Measurements from ENCODE around the gene TCF7L1. TPM values are rescaled to one million over a fixed set of nuclear protein-coding genes. Genes with fewer than 3 reads are reported as not detected.

The TCF7L1 gene, protein sequence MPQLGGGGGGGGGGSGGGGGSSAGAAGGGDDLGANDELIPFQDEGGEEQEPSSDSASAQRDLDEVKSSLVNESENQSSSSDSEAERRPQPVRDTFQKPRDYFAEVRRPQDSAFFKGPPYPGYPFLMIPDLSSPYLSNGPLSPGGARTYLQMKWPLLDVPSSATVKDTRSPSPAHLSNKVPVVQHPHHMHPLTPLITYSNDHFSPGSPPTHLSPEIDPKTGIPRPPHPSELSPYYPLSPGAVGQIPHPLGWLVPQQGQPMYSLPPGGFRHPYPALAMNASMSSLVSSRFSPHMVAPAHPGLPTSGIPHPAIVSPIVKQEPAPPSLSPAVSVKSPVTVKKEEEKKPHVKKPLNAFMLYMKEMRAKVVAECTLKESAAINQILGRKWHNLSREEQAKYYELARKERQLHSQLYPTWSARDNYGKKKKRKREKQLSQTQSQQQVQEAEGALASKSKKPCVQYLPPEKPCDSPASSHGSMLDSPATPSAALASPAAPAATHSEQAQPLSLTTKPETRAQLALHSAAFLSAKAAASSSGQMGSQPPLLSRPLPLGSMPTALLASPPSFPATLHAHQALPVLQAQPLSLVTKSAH
- 0.16 TPM in 1 of 2 replicates, not detected in the other for total RNA-seq (2014; rRNA removed; shearing (Covaris generic))

DNA sequence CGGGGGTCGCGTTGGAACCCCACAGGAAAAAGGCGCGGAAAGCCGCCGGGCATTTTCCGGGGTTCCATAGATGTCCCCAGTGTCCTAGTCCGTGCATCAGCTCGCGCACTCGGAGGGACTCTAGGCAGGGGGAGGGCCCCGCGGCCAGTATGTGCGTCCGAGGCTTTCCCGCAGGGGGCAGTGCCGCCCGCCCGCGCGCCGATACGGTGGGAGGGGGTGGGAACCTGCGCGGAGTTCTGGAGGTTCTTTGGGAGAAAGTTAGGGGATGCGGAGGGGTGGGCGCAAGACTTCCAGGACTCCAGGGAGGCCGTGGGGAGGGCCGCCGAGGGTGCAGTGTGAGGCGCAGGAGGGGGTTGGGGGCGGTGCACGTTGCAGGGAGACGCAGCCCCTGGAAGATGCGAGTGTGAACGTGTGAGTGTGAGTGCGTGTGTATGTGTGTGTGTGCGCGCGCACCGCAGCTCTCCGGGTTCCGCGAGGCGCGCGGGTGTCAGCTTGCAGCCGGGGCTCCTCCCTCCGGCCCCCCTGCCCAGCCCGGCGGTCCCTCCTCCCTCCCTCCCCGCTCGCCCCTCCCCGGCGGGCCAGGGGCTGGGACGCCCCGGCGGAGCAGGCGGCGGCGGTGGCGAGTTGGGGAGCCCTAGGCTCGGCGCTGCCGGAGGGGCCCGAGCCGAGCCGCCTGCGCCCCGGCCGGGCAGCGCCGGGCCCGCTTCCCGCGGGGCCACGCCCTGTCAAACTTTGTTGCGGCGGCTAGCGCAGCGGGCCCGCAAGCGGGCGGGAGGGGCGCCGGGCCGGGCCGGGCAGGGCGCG is at the start of gene TCF7L1:
Gene TCF7L1 (plus strand): TSS at position 559 of the 804 bp plus-strand sequence. CDS start 293 bp downstream, outside the sequence.

GRCh38 chr2:85327822-85328617 is 194.8 kb downstream of the TCF7L1 start, which contains the start of gene TGOLN2:
TGOLN2 (minus strand) TSS chr2:85327989; CDS start chr2:85327962, 27 bp downstream.

DNA sequence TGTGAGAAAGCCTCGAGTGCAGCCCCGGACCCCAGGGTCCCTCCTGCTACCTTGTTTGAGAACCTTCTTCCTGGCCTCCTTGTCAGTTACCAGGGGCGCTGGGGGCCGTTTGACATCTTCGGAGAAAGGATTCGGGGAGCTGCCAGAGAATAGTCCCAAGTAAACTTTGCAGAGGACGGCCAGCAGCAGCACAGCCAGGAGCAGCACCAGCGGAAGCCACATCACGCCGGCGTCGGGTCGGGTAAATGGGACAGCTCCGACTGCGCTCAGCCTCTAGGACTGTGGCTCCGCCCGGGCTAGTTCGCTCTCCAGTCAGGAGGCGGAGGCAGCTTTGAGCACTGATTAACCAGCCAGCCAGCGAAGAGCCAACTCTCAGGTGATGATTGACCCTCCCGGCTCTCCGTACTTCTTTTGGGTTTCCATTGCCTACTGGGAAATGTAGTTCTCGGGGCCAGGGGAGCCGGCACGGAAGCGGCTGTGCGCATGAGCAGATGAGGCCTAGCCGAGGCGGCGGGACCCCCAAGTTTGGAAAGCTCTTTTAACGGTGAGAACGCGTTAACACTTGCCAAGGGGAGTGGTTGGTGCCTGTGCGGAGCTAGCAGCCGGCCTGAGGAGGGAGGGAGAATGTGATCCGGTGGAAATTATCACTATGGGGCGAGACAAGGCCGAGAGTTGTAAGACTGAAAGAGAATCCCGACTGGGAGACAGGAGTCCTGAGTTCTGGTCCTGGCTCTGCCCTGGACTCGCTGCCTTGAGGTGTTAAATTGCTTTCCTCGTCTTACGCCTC is 221.3 kb downstream of the TCF7L1 start, which contains the start of the genes ELMOD3 and RETSAT:
Gene ELMOD3 (plus strand): TSS at position 484 of the 787 bp plus-strand sequence. CDS start 2,430 bp downstream, outside the sequence.
Gene RETSAT (minus strand): TSS at position 243 of the 787 bp plus-strand sequence. CDS start 21 bp downstream, at position 222.

Small RNAs within 50 kb of the gene (small RNA-seq; reads per million reads assigned to genes)
- gene AC093162.1 (not detected), gene RF00019 (not detected), gene RNU6-674P (not detected)

Other genes with a start within 250 kb of the TCF7L1 start
- 5,819 and 7,729 TPM in 2 replicates for gene TMSB10, start 227.7 kb upstream of the TCF7L1 start, total RNA-seq (2014; rRNA removed; shearing (Covaris generic))
- gene KCMF1, start 162.2 kb upstream of the TCF7L1 start, total RNA-seq (2014; rRNA removed; shearing (Covaris generic)): 36.6 and 51.5 TPM in 2 replicates
- gene TGOLN2, start 194.6 kb downstream of the TCF7L1 start, total RNA-seq (2014; rRNA removed; shearing (Covaris generic)): 93.8 and 94.8 TPM in 2 replicates
- gene RETSAT, start 221.1 kb downstream of the TCF7L1 start, total RNA-seq (2014; rRNA removed; shearing (Covaris generic)): 24.2 and 24.9 TPM in 2 replicates
- gene ELMOD3, start 221.4 kb downstream of the TCF7L1 start, total RNA-seq (2014; rRNA removed; shearing (Covaris generic)): 7.8 and 11.9 TPM in 2 replicates